ENCODE results near the gene NTN1. TPM values are rescaled to one million over a fixed set of nuclear protein-coding genes. Genes with fewer than 3 reads are reported as not detected.

NTN1 gene
- total RNA-seq, 2 donors from 2014 or later, result 68.8 to 79.0 TPM

DNA sequence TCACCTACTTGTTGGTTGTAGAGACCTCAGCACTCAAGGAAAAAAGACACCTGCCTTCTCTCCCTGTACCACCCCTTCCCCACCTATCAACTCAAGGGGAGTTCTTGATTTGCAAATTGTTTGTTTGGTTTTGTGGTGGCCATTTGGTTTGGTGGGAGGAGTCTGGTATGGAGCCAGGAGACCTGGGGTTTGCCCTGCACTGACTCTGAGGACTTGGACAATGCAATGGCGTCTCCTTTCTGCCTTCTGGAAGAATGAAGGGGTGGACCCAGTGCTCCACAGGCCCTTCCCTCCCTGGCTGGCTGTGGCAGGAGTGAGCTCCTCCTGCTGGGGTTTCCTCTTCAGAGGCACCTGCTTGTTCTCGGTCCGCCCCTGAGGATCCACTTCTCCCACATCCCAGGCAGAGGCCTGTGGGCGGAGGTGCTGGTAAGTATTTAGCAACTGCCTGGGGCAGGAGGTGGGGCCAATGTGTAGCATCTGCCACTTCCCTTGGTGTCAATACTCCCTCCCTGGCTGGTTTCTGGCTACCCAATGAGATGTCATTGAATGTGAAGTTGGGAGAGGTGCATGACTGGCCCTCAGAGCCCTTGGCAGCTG, 164.5 kb downstream of the NTN1 start:
- ATAC-seq (ENCODE audit: insufficient number of reproducible peaks, low FRiP score, low read depth), result no peak

DNA sequence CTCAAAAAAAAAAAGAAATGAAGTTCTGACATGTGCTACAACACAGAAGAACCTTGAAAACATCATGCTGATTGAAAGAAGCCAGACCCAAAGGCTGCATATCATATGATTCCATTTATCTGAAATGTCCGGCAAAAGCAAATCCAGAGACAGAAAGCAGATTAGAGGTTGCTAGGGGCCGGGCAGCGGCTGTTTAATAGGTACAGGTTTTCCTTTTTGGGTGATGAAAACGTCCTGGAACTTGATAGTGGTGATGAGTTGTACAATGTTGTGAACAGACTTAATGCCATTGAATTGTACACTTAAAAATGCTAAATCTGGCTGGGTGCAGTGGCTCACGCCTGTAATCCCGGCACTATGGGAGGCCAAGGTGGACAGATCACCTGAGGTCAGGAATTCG, 166.5 kb downstream of the NTN1 start:
- TF ChIP-seq, protein P1, sequence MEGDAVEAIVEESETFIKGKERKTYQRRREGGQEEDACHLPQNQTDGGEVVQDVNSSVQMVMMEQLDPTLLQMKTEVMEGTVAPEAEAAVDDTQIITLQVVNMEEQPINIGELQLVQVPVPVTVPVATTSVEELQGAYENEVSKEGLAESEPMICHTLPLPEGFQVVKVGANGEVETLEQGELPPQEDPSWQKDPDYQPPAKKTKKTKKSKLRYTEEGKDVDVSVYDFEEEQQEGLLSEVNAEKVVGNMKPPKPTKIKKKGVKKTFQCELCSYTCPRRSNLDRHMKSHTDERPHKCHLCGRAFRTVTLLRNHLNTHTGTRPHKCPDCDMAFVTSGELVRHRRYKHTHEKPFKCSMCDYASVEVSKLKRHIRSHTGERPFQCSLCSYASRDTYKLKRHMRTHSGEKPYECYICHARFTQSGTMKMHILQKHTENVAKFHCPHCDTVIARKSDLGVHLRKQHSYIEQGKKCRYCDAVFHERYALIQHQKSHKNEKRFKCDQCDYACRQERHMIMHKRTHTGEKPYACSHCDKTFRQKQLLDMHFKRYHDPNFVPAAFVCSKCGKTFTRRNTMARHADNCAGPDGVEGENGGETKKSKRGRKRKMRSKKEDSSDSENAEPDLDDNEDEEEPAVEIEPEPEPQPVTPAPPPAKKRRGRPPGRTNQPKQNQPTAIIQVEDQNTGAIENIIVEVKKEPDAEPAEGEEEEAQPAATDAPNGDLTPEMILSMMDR (IDR thresholded peaks at IDR 0.05), result no peak
- no peak overlapping the region for H3K27ac ChIP-seq
- H3K4me3 ChIP-seq, result no peak overlapping the region
- H3K9me3 ChIP-seq, result no peaks in the 10 kb centered on the region
- peaks cover 4% of the 10 kb centered on the region for H3K36me3 ChIP-seq
- no peaks in the 10 kb centered on the region for H3K27me3 ChIP-seq (replicated peaks; ENCODE audit: insufficient read depth)
- DNase-seq (ENCODE audit: low spot score), result no peak
- ATAC-seq (ENCODE audit: insufficient number of reproducible peaks, low FRiP score, low read depth), result no peak
- H3K4me1 ChIP-seq (ENCODE audit: control insufficient read depth in 1 of 2, low read depth in 2 of 2), result peaks cover 0 to 39% of the 10 kb centered on the region in 2 donors

More for the DNA sequence above, 164.5 kb downstream of the NTN1 start:
- peaks cover 0 to 23% of the 10 kb centered on the region in 2 donors for H3K4me1 ChIP-seq (ENCODE audit: control insufficient read depth in 1 of 2, low read depth in 2 of 2)
- TF ChIP-seq, protein P1 (IDR thresholded peaks at IDR 0.05), result no peak
- H3K4me3 ChIP-seq, result no peak overlapping the region
- H3K27ac ChIP-seq, result no peak overlapping the region
- no peaks in the 10 kb centered on the region for H3K27me3 ChIP-seq (replicated peaks; ENCODE audit: insufficient read depth)
- no peaks in the 10 kb centered on the region for H3K9me3 ChIP-seq
- peaks cover 5% of the 10 kb centered on the region for H3K36me3 ChIP-seq
- no peak for DNase-seq (ENCODE audit: low spot score)

DNA sequence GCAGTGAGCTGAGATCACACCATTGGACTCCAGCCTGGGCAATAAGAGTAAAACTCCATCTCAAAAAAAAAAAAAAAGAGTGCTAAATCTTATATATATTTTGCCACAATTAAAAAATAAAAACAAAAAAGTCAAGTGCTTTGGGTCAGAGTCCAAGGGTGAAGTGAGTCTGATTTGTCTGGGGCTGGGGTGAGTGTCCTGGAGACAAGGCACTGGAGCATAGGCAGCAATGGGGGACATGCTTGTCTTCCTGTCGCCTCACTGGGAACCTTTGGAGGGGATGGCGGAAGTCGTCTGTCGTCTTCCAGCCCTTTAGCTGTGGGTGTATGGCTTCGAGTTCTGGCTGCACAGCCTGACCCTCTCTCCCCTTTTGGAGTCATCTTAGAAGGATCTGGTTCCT, 167.1 kb downstream of the NTN1 start:
- no peaks in the 10 kb centered on the region for H3K9me3 ChIP-seq
- DNase-seq (ENCODE audit: low spot score), result no peak
- H3K27me3 ChIP-seq (replicated peaks; ENCODE audit: insufficient read depth), result no peaks in the 10 kb centered on the region
- peaks cover 0 to 40% of the 10 kb centered on the region in 2 donors for H3K4me1 ChIP-seq (ENCODE audit: control insufficient read depth in 1 of 2, low read depth in 2 of 2)
- ATAC-seq (ENCODE audit: insufficient number of reproducible peaks, low FRiP score, low read depth), result no peak
- no peak overlapping the region for H3K27ac ChIP-seq
- H3K4me3 ChIP-seq, result no peak overlapping the region
- no peaks in the 10 kb centered on the region for H3K36me3 ChIP-seq
- TF ChIP-seq, protein P1 (IDR thresholded peaks at IDR 0.05), result no peak

DNA sequence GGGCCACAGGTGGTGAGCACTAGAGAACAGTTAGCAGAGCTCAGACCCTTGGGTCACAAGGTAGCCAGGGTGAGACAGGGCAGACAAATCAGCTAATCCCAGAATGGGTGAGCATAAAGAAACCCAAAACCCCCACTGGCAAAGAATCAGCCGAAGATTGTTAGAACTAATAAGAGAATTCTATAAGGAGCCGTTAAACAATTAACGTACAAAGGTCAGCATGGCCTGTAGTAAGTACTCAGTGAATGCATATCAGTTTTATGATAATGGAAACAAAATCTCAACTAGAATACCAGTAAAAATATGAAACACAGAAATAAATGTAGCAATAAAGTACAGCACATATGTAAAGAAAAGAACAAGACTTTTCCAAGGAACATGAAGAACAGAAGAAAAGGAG, 168.6 kb downstream of the NTN1 start:
- Histone ChIP-seq H3K4me3 (no peak overlapping the region), H3K9me3 (no peaks in the 10 kb centered on the region), H3K36me3 (no peaks in the 10 kb centered on the region), H3K27ac (no peak overlapping the region), H3K4me1 (ENCODE audit: control insufficient read depth in 1 of 2, low read depth in 2 of 2) (peaks cover 0 to 25% of the 10 kb centered on the region in 2 donors), H3K27me3 (replicated peaks; ENCODE audit: insufficient read depth) (no peaks in the 10 kb centered on the region)
- DNase-seq (ENCODE audit: low spot score) (no peak), ATAC-seq (ENCODE audit: insufficient number of reproducible peaks, low FRiP score, low read depth) (no peak)
- TF ChIP-seq, protein P1 (IDR thresholded peaks at IDR 0.05), result no peak

DNA sequence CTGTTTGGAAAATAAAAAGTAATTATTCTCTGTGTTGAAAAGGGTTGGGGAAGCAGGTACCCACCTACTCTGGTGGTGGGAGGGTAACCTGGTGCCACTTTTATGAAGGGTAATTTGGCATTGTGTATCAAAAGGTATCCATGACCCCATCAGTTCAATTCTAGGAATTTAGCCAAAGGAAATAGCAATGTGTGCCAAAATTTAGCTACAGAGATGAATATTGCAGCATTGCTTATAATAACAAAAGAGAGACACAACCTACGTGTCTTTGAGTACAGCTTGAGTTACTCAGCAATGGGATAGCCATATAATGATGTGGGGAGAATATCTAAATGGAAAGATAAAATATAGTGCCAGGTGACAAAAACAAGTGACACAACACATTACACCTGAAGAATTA, 170.7 kb downstream of the NTN1 start:
- no peak overlapping the region for H3K4me3 ChIP-seq
- H3K27me3 ChIP-seq (replicated peaks; ENCODE audit: insufficient read depth), result no peaks in the 10 kb centered on the region
- ATAC-seq (ENCODE audit: insufficient number of reproducible peaks, low FRiP score, low read depth) (no peak), DNase-seq (ENCODE audit: low spot score) (no peak)
- peaks cover 0 to 19% of the 10 kb centered on the region in 2 donors for H3K4me1 ChIP-seq (ENCODE audit: control insufficient read depth in 1 of 2, low read depth in 2 of 2)
- H3K27ac ChIP-seq, result no peak overlapping the region
- H3K9me3 ChIP-seq, result no peaks in the 10 kb centered on the region
- TF ChIP-seq, protein P1 (IDR thresholded peaks at IDR 0.05), result no peak
- no peaks in the 10 kb centered on the region for H3K36me3 ChIP-seq
